Mammary epithelial cell (primary cell): ENCODE results near the gene TEX55.

ENCODE experiments used
- EZH2 ChIP-seq: IDR thresholded peaks from 2 replicates; pipeline ENCODE4 v1.6.1; 2012; ENCODE audit warnings: low read length, inconsistent platforms, borderline replicate concordance
- TF ChIP-seq, protein P1 (sequence below), 2 donors: IDR thresholded peaks in 1 of 2; conservative IDR thresholded peaks in 1 of 2; 2 replicates each; pipeline ENCODE4 v1.5.1; 2011 to 2012; ENCODE audit warnings: inconsistent platforms in 2 of 2, low read length in 2 of 2, mild to moderate bottlenecking in 2 of 2, control low read depth in 1 of 2, low read depth in 1 of 2; ENCODE audit not compliant: insufficient read depth in 1 of 2; ENCODE audit errors: extremely low read depth in 1 of 2

- TF ChIP-seq, protein P1, sequence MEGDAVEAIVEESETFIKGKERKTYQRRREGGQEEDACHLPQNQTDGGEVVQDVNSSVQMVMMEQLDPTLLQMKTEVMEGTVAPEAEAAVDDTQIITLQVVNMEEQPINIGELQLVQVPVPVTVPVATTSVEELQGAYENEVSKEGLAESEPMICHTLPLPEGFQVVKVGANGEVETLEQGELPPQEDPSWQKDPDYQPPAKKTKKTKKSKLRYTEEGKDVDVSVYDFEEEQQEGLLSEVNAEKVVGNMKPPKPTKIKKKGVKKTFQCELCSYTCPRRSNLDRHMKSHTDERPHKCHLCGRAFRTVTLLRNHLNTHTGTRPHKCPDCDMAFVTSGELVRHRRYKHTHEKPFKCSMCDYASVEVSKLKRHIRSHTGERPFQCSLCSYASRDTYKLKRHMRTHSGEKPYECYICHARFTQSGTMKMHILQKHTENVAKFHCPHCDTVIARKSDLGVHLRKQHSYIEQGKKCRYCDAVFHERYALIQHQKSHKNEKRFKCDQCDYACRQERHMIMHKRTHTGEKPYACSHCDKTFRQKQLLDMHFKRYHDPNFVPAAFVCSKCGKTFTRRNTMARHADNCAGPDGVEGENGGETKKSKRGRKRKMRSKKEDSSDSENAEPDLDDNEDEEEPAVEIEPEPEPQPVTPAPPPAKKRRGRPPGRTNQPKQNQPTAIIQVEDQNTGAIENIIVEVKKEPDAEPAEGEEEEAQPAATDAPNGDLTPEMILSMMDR (conservative IDR thresholded peaks at IDR 0.05 in 1 of 2, IDR thresholded peaks at IDR 0.05 in 1 of 2; ENCODE audit: extremely low read depth in 1 of 2, insufficient read depth in 1 of 2, low read depth in 1 of 2, low read length in 2 of 2) = no peak
- TF ChIP-seq EZH2 = no peak
Observed at GRCh38 chr3:119191800-119192199, 45.8 kb downstream of the TEX55 start.
